Panc1 (cell line): ENCODE measurements around the gene TMC4. TPM values are rescaled to one million over a fixed set of nuclear protein-coding genes. Genes with fewer than 3 reads are reported as not detected.

Experiments
- ATAC-seq: fragments of 200-7000 bp; cut with Tn5 transposase; 2 replicates; pipeline ENCODE4 v1.9.1; 2020; ENCODE audit warnings: mild to moderate bottlenecking, moderate library complexity
- BruUV-seq: library from RNA; stranded (reverse); fragments of 400-500 nt; replicated peaks from 2 replicates; lab custom pipeline; 2021; lab: Mats Ljungman, UMichigan
- CTCF ChIA-PET: fragments of 300-600 bp; sonication (Branson Sonifier 250); formaldehyde crosslinking; loops from one replicate; lab custom pipeline; 2022; ENCODE audit warnings: antibody characterized with exemption; lab: Charles Lee
- POLR2A ChIA-PET: fragments of 300-600 bp; sonication (Branson Sonifier 250); formaldehyde crosslinking; loops from one replicate; lab custom pipeline; 2022; ENCODE audit warnings: antibody characterized with exemption; lab: Charles Lee
- DNase-seq: peaks from one replicate; pipeline ENCODE4 v3.0.0-alpha.2; 2010; ENCODE audit warnings: low read depth, low spot score
- H3K27ac ChIP-seq: 2 replicates; pipeline ENCODE4 v1.5.1; 2011; ENCODE audit warnings: mild to moderate bottlenecking, low read length, inconsistent platforms
- H3K27me3 ChIP-seq: fragments of 200-500 bp; sonication (Bioruptor generic); 2 replicates; pipeline ENCODE4 v1.6.0; 2014; ENCODE audit warnings: low read length, inconsistent platforms; ENCODE audit not compliant: control insufficient read depth, insufficient read depth
- H3K36me3 ChIP-seq: fragments of 200-500 bp; sonication (Bioruptor generic); 2 replicates; pipeline ENCODE4 v1.5.1; 2014; ENCODE audit warnings: inconsistent platforms, mild to moderate bottlenecking, low read length, moderate library complexity; ENCODE audit not compliant: control insufficient read depth, insufficient read depth
- H3K4me1 ChIP-seq: 2 replicates; pipeline ENCODE4 v1.5.1; 2011; ENCODE audit warnings: inconsistent platforms, mild to moderate bottlenecking, low read length, moderate library complexity; ENCODE audit not compliant: control insufficient read depth, insufficient read depth
- H3K4me3 ChIP-seq, 2 experiments: 2 replicates each; pipeline ENCODE4 v1.5.1; 2011 to 2012; ENCODE audit warnings: low read depth in 2 of 2, low read length in 2 of 2, mild to moderate bottlenecking in 2 of 2, inconsistent platforms in 1 of 2, moderate library complexity in 1 of 2
- H3K9me3 ChIP-seq: fragments of 200-500 bp; sonication (Bioruptor generic); 2 replicates; pipeline ENCODE4 v1.5.1; 2014; ENCODE audit warnings: low read depth, mild to moderate bottlenecking, inconsistent platforms, low read length, moderate library complexity; ENCODE audit not compliant: control insufficient read depth, insufficient read depth
- POLR2AphosphoS5 ChIP-seq: IDR thresholded peaks from 2 replicates; pipeline ENCODE4 v1.6.1; 2012; ENCODE audit warnings: mild to moderate bottlenecking, low read depth, low read length, moderate library complexity
- SIN3A ChIP-seq: IDR thresholded peaks from 2 replicates; pipeline ENCODE4 v1.6.1; 2012; ENCODE audit warnings: low read depth, mild to moderate bottlenecking, low read length, moderate library complexity, borderline replicate concordance; ENCODE audit not compliant: insufficient read depth
- TCF7L2 ChIP-seq: IDR thresholded peaks from 2 replicates; pipeline ENCODE4 v1.6.1; 2011; ENCODE audit warnings: mild to moderate bottlenecking, low read depth, low read length, inconsistent platforms
- in situ Hi-C: cut with HindIII; loops from 2 replicates; pipeline ENCODE4 v1.10.0; 2016; ENCODE audit warnings: low sequenced_read_pairs, low pct_unique_long_range_greater_than_20kb
- intact Hi-C: fragments of 100-400 bp; cut with micrococcal nuclease; formaldehyde crosslinking; loops from one replicate; pipeline ENCODE4 v1.10.0; 2022; ENCODE audit not compliant: unreplicated experiment
- total RNA-seq: library from RNA; stranded (reverse); gene quantifications from one replicate; pipeline ENCODE4 v1.2.1, GENCODE V29; 2021; ENCODE audit not compliant: unreplicated experiment
- TF ChIP-seq, protein P1 (sequence below): fragments of 450-650 bp; IDR thresholded peaks from 2 replicates; pipeline ENCODE4 v1.5.1; 2017; ENCODE audit warnings: mild to moderate bottlenecking
- TF ChIP-seq, protein P2 (sequence below), 2 experiments: IDR thresholded peaks; 2 replicates each; pipeline ENCODE4 v1.6.1; 2011 to 2012; ENCODE audit warnings: low read depth in 2 of 2, control low read depth in 1 of 2, low read length in 1 of 2, mild to moderate bottlenecking in 1 of 2, moderate library complexity in 1 of 2; ENCODE audit not compliant: insufficient read depth in 1 of 2

Gene TMC4
- total RNA-seq, 1 experiment from 2014 or later = 5.1 TPM

DNA sequence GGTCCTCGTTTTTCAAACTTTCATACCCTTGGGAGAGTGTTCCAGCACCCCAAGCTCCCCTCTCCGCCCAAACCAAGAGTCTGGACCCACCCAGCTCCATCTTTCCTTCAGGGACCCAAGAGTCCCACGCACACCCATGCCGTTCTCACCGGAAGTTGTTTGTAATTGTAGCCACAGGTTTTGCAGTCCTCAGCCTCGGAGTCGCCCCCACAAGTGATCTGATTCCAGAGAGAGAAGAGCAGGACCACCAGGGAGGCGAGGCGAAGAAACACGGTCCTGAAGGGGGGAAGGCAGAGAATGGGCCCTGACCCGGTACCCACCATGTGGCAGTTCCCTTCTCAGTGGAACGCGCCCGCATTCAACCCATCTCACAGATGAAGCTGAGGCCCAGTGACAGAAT lies 10.1 kb downstream of the TMC4 start:
- intact Hi-C loops (no loop called here), in situ Hi-C loops (no loop called here)
- no TSS peak for BruUV-seq
- Histone ChIP-seq H3K4me3 (peak overlapping the region; percentile 76 to 84), H3K36me3 (peaks cover 3% of the 10 kb centered on the region; the same call in 1 of the 2 replicates), H3K27me3 (no peaks in the 10 kb centered on the region), H3K27ac (no peak overlapping the region), H3K9me3 (no peaks in the 10 kb centered on the region), H3K4me1 (peaks cover 20% of the 10 kb centered on the region)
- no peak for DNase-seq
- no peak for ATAC-seq
- ChIA-PET CTCF (interaction anchor here (0.7 kb wide), 1 partner anchor 102 kb away, joined by 5 read pairs; no protein-coding TSS in a partner anchor), POLR2A (interaction anchor here (0.6 kb wide), 1 partner anchor 26 kb away, joined by 3 read pairs; no protein-coding TSS in a partner anchor)
- TF ChIP-seq TCF7L2 (0 out of 2 replicates have a peak, but pooled peaks have one; percentile 6), SIN3A (no peak), POLR2AphosphoS5 (no peak)
- TF ChIP-seq, protein P1, sequence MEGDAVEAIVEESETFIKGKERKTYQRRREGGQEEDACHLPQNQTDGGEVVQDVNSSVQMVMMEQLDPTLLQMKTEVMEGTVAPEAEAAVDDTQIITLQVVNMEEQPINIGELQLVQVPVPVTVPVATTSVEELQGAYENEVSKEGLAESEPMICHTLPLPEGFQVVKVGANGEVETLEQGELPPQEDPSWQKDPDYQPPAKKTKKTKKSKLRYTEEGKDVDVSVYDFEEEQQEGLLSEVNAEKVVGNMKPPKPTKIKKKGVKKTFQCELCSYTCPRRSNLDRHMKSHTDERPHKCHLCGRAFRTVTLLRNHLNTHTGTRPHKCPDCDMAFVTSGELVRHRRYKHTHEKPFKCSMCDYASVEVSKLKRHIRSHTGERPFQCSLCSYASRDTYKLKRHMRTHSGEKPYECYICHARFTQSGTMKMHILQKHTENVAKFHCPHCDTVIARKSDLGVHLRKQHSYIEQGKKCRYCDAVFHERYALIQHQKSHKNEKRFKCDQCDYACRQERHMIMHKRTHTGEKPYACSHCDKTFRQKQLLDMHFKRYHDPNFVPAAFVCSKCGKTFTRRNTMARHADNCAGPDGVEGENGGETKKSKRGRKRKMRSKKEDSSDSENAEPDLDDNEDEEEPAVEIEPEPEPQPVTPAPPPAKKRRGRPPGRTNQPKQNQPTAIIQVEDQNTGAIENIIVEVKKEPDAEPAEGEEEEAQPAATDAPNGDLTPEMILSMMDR = no peak
- TF ChIP-seq, protein P2, sequence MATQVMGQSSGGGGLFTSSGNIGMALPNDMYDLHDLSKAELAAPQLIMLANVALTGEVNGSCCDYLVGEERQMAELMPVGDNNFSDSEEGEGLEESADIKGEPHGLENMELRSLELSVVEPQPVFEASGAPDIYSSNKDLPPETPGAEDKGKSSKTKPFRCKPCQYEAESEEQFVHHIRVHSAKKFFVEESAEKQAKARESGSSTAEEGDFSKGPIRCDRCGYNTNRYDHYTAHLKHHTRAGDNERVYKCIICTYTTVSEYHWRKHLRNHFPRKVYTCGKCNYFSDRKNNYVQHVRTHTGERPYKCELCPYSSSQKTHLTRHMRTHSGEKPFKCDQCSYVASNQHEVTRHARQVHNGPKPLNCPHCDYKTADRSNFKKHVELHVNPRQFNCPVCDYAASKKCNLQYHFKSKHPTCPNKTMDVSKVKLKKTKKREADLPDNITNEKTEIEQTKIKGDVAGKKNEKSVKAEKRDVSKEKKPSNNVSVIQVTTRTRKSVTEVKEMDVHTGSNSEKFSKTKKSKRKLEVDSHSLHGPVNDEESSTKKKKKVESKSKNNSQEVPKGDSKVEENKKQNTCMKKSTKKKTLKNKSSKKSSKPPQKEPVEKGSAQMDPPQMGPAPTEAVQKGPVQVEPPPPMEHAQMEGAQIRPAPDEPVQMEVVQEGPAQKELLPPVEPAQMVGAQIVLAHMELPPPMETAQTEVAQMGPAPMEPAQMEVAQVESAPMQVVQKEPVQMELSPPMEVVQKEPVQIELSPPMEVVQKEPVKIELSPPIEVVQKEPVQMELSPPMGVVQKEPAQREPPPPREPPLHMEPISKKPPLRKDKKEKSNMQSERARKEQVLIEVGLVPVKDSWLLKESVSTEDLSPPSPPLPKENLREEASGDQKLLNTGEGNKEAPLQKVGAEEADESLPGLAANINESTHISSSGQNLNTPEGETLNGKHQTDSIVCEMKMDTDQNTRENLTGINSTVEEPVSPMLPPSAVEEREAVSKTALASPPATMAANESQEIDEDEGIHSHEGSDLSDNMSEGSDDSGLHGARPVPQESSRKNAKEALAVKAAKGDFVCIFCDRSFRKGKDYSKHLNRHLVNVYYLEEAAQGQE (IDR thresholded peaks at IDR 0.05; ENCODE audit: insufficient read depth in 1 of 2, low read depth in 2 of 2, low read length in 1 of 2) = no peak

DNA sequence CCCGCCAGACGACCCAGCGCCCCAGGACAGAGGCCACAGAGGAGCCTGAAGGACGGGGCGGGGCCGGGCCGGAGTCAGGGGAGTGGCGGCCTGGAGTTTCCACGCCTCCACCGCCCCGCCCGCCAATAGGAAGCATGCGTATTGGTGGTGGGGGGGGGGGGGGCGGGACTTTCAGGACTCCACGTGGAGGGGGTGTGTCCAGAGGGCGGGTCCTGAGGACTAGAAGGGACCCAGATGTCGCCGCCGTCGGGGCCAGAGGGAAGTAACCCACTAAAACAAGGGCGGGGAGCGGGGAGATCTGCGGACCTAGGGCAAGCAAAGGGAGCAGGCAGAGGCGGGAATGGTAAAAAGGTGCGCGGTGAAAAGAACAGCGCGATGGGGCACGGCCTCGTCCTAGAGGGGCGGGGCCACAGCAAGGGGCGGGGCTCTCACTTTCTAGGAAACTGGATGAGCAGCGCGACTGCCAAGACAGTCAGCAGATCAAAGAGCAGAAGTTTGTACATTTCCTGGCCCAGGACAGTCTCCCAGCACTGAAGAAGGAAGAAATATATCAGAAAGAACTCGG lies 10.6 kb downstream of the TMC4 start:
- DNase-seq = peak; percentile 61
- Histone ChIP-seq H3K9me3 (no peaks in the 10 kb centered on the region), H3K4me1 (peaks cover 22% of the 10 kb centered on the region), H3K27ac (peak overlapping the region; percentile 77), H3K27me3 (no peaks in the 10 kb centered on the region), H3K4me3 (peak overlapping the region; percentile 76 to 84), H3K36me3 (peaks cover 3% of the 10 kb centered on the region; the same call in 1 of the 2 replicates)
- in situ Hi-C loops (no loop called here), intact Hi-C loops (no loop called here)
- BruUV-seq = no TSS peak
- TF ChIP-seq TCF7L2 (peak; percentile 65), POLR2AphosphoS5 (peak; percentile 61; the same call in 1 of the 2 replicates), SIN3A (0 out of 2 replicates have a peak, but pooled peaks have one; percentile 61)
- TF ChIP-seq, protein P2 (IDR thresholded peaks at IDR 0.05; ENCODE audit: insufficient read depth in 1 of 2, low read depth in 2 of 2, low read length in 1 of 2) = no peak
- TF ChIP-seq, protein P1 = no peak
- CTCF ChIA-PET = no interaction called here
- POLR2A ChIA-PET = interaction anchor here (0.6 kb wide), 1 partner anchor 25 kb away, joined by 3 read pairs; no protein-coding TSS in a partner anchor
- peak; percentile 42 for ATAC-seq
